K562 (cell line): ENCODE results near the gene CPN2. TPM values are rescaled to one million over a fixed set of nuclear protein-coding genes. Genes with fewer than 3 reads are reported as not detected.
A peak's percentile ranks its signal among the peaks of the same experiment; 100 is the strongest.

Source experiments
- EHMT2 ChIP-seq: fragments of 450-650 bp; IDR thresholded peaks from 2 replicates; pipeline ENCODE4 v1.6.1; 2018; ENCODE audit warnings: antibody characterized with exemption
- LEF1 ChIP-seq: fragments of 450-650 bp; IDR thresholded peaks from 2 replicates; pipeline ENCODE4 v1.6.1; 2016; ENCODE audit warnings: mild to moderate bottlenecking
- MYNN ChIP-seq, 2 experiments: sonication (generic); formaldehyde crosslinking in 1 of 2; IDR thresholded peaks; 2 replicates each; pipeline versions ENCODE4 v1.5.0 to v1.6.1; 2016 to 2020; ENCODE audit warnings: antibody characterized with exemption in 1 of 2, missing genetic modification reagents in 1 of 2
- SIN3A ChIP-seq, 2 experiments: fragments of 150-350 bp in 1 of 2; IDR thresholded peaks; 2 replicates each; pipeline ENCODE4 v1.6.1; 2011 to 2016; ENCODE audit warnings: borderline replicate concordance in 2 of 2, low read depth in 2 of 2, low read length in 2 of 2, mild to moderate bottlenecking in 2 of 2, moderate library complexity in 2 of 2; ENCODE audit not compliant: control insufficient read depth in 1 of 2
- TAF9B ChIP-seq: fragments of 450-650 bp; IDR thresholded peaks from 2 replicates; pipeline ENCODE4 v1.6.1; 2018; ENCODE audit warnings: mild to moderate bottlenecking; ENCODE audit not compliant: partially characterized antibody
- TRIM24 ChIP-seq, 2 experiments: fragments of 450-650 bp; IDR thresholded peaks; 2 replicates each; pipeline ENCODE4 v1.6.1; 2016
- ZBTB7A ChIP-seq: IDR thresholded peaks from 2 replicates; pipeline ENCODE4 v1.6.1; 2011; ENCODE audit warnings: low read depth, mild to moderate bottlenecking, low read length, moderate library complexity, borderline replicate concordance; ENCODE audit not compliant: control insufficient read depth
- ZNF133 ChIP-seq: fragments of 250-450 bp; sonication (Bioruptor Pico); IDR thresholded peaks from 2 replicates; pipeline ENCODE4 v1.4.0; 2020; ENCODE audit warnings: mild to moderate bottlenecking
- ZNF551 ChIP-seq: fragments of 250-450 bp; sonication (Bioruptor Pico); IDR thresholded peaks from 2 replicates; pipeline ENCODE4 v1.5.0; 2021; ENCODE audit warnings: mild to moderate bottlenecking, moderate library complexity
- ZNF57 ChIP-seq: fragments of 450-650 bp; formaldehyde crosslinking; IDR thresholded peaks from 2 replicates; pipeline ENCODE4 v1.4.0; 2020; ENCODE audit warnings: mild to moderate bottlenecking, moderate library complexity
- polyA plus RNA-seq, 8 experiments: library from polyadenylated mRNA; depleted of rRNA in 4 of 8; stranded (reverse) in 5 of 8; unstranded in 3 of 8; fragments of >200 nt; fragmentation: Nextera tagmentation in 2 of 8; fragmentation: Illumina TruSeq in 1 of 8; extraction: Ambion mirVana in 2 of 8; extraction: Trizol in 1 of 8; gene quantifications; 2 replicates each; pipeline versions ENCODE4 v1.2.1 to v1.2.3, GENCODE V29; 2011 to 2014; ENCODE audit warnings: inconsistent platforms in 1 of 8, missing spikeins in 1 of 8
- total RNA-seq, 7 experiments: library from RNA; depleted of rRNA in 6 of 7; stranded (reverse); fragments of >200 nt in 6 of 7; fragmentation: Illumina TruSeq in 2 of 7; extraction: Trizol in 2 of 7; gene quantifications; 2 replicates each; pipeline versions ENCODE4 v1.2.1 to v1.2.3, GENCODE V29; 2011 to 2021; ENCODE audit warnings: low replicate concordance in 1 of 7
- TF ChIP-seq, protein P1 (sequence below): fragments of 250-450 bp; sonication (Bioruptor Pico); IDR thresholded peaks from 2 replicates; pipeline ENCODE4 v1.8.0; 2021; ENCODE audit warnings: moderate library complexity, mild to moderate bottlenecking, inconsistent platforms
- TF ChIP-seq, protein P2 (sequence below), 2 experiments: fragments of 200-800 bp in 1 of 2; sonication (Bioruptor generic) in 1 of 2; sonication (generic) in 1 of 2; formaldehyde crosslinking in 1 of 2; IDR thresholded peaks in 1 of 2; conservative IDR thresholded peaks in 1 of 2; 2 replicates each; pipeline versions ENCODE4 v1.5.0 to v1.6.1; 2016 to 2020; ENCODE audit warnings: missing compliant biosample characterization in 1 of 2, missing genetic modification characterization in 1 of 2, missing genetic modification reagents in 1 of 2
- TF ChIP-seq, protein P3 (sequence below), 2 experiments: fragments of 450-650 bp; formaldehyde crosslinking in 1 of 2; IDR thresholded peaks; 2 replicates each; pipeline versions ENCODE4 v1.4.0 to v1.6.1; 2014 to 2020; ENCODE audit warnings: mild to moderate bottlenecking in 2 of 2, borderline replicate concordance in 1 of 2, low read depth in 1 of 2

Gene CPN2
- total and polyA plus RNA-seq, 9 of the 15 experiments (the other 6 are each of a cell fraction or from before 2014, with no cell fraction given): not detected

DNA sequence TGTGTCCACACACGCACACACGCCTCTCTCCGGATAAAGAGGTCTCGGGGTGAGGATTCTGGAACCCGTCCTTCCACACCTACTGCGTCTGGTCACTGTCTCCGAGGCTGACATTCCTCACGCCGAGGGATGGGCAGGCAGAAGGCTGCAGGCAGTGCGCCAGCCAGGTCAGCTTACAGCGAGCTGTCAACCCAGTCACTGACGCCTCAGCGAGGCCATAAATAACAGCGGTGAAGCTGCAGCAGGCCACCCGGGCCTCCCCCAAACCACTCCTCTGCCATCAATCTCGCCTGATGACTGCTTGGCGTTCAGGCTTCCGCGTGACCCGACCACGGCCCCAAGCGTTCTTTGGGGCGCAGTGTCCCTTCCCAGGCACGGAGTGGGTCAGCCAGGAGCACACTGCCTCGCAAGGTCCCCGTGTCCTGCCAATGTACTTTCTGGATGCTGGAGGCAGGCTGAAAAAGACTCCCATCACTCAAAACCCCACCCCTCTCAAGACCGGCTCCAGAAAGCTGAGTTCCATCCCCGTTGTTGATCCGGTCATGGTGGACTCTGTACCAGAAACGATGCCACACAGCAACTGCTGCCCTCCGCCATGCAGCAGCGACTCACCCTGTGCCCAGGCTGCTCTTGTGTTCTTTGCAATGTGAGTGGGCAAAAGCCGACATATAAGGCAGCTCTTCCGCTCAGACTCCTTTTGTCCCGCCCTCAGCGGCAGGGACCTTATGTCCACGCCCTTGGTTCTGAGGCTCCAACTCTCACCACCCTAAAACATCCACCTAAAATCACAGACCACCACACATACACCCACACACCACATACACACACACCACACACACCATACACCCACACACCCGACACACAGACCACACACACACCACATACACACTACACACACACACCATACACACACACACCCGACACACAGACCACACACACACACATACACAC, 27.1 kb downstream of the CPN2 start (continued):
- TF ChIP-seq ZNF57 (CRISPR knock-in tag) (no peak), TRIM24 (IDR thresholded peaks at IDR 0.05) (0 out of 4 replicates have a peak, but pooled peaks of 1 of the 2 experiments have one; percentile 28), TAF9B (no peak), SIN3A (IDR thresholded peaks at IDR 0.05; ENCODE audit: borderline replicate concordance in 2 of 2, control insufficient read depth in 1 of 2, low read depth in 2 of 2, low read length in 2 of 2) (0 out of 4 replicates have a peak, but pooled peaks of 1 of the 2 experiments have one; percentile 29), MYNN (IDR thresholded peaks at IDR 0.05) (peak; percentile 63; the same call in 1 of the 2 replicates), MYNN (CRISPR knock-in tag; IDR thresholded peaks at IDR 0.05) (no peak), LEF1 (peak; percentile 84; the same call in 1 of the 2 replicates), ZNF133 (CRISPR knock-in tag) (no peak), ZNF551 (no peak), ZBTB7A (peak; percentile 42; the same call in 1 of the 2 replicates), EHMT2 (no peak)
- TF ChIP-seq, protein P1, sequence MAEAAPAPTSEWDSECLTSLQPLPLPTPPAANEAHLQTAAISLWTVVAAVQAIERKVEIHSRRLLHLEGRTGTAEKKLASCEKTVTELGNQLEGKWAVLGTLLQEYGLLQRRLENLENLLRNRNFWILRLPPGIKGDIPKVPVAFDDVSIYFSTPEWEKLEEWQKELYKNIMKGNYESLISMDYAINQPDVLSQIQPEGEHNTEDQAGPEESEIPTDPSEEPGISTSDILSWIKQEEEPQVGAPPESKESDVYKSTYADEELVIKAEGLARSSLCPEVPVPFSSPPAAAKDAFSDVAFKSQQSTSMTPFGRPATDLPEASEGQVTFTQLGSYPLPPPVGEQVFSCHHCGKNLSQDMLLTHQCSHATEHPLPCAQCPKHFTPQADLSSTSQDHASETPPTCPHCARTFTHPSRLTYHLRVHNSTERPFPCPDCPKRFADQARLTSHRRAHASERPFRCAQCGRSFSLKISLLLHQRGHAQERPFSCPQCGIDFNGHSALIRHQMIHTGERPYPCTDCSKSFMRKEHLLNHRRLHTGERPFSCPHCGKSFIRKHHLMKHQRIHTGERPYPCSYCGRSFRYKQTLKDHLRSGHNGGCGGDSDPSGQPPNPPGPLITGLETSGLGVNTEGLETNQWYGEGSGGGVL: no peak
- TF ChIP-seq, protein P2, sequence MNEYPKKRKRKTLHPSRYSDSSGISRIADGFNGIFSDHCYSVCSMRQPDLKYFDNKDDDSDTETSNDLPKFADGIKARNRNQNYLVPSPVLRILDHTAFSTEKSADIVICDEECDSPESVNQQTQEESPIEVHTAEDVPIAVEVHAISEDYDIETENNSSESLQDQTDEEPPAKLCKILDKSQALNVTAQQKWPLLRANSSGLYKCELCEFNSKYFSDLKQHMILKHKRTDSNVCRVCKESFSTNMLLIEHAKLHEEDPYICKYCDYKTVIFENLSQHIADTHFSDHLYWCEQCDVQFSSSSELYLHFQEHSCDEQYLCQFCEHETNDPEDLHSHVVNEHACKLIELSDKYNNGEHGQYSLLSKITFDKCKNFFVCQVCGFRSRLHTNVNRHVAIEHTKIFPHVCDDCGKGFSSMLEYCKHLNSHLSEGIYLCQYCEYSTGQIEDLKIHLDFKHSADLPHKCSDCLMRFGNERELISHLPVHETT (CRISPR knock-in tag; conservative IDR thresholded peaks at IDR 0.05 in 1 of 2, IDR thresholded peaks at IDR 0.05 in 1 of 2): no peak
- TF ChIP-seq, protein P3, sequence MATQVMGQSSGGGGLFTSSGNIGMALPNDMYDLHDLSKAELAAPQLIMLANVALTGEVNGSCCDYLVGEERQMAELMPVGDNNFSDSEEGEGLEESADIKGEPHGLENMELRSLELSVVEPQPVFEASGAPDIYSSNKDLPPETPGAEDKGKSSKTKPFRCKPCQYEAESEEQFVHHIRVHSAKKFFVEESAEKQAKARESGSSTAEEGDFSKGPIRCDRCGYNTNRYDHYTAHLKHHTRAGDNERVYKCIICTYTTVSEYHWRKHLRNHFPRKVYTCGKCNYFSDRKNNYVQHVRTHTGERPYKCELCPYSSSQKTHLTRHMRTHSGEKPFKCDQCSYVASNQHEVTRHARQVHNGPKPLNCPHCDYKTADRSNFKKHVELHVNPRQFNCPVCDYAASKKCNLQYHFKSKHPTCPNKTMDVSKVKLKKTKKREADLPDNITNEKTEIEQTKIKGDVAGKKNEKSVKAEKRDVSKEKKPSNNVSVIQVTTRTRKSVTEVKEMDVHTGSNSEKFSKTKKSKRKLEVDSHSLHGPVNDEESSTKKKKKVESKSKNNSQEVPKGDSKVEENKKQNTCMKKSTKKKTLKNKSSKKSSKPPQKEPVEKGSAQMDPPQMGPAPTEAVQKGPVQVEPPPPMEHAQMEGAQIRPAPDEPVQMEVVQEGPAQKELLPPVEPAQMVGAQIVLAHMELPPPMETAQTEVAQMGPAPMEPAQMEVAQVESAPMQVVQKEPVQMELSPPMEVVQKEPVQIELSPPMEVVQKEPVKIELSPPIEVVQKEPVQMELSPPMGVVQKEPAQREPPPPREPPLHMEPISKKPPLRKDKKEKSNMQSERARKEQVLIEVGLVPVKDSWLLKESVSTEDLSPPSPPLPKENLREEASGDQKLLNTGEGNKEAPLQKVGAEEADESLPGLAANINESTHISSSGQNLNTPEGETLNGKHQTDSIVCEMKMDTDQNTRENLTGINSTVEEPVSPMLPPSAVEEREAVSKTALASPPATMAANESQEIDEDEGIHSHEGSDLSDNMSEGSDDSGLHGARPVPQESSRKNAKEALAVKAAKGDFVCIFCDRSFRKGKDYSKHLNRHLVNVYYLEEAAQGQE (IDR thresholded peaks at IDR 0.05; ENCODE audit: borderline replicate concordance): peak; percentile 46; the same call in 1 of the 2 replicates
- TF ChIP-seq, protein P3 (CRISPR knock-in tag; IDR thresholded peaks at IDR 0.05; ENCODE audit: low read depth): no peak
